ENCODE results near the gene AP5Z1. TPM values are rescaled to one million over a fixed set of nuclear protein-coding genes. Genes with fewer than 3 reads are reported as not detected.

AP5Z1 gene
- total RNA-seq, 4 donors from 2014 or later: 19.7 to 35.4 (median 25.4) TPM

- H3K4me1 ChIP-seq: no peaks in the 10 kb centered on the region
- H3K36me3 ChIP-seq: peaks cover 72 to 79% of the 10 kb centered on the region in 2 donors
- intact Hi-C loops (cut with DNase I): no loop called here
- H3K27ac ChIP-seq: no peak overlapping the region
- no peaks in the 10 kb centered on the region for H3K9me3 ChIP-seq
- DNase-seq: no peak
- H3K27me3 ChIP-seq: no peaks in the 10 kb centered on the region
- TF ChIP-seq POLR2A (IDR thresholded peaks at IDR 0.05): no peak
- no peak for TF ChIP-seq CTCF (IDR thresholded peaks at IDR 0.05)
- WGBS, 2 donors: 89 to 93% methylated on average over 3 of the region's 19 CpGs
- no peak overlapping the region for H3K4me3 ChIP-seq (replicated peaks in 1 of 3)
Observed at GRCh38 chr7:4784799-4785198, 9.4 kb downstream of the AP5Z1 start.

- Histone ChIP-seq H3K4me3 (replicated peaks in 1 of 3) (no peak overlapping the region), H3K36me3 (peaks cover 72 to 82% of the 10 kb centered on the region in 2 donors), H3K9me3 (no peaks in the 10 kb centered on the region), H3K27me3 (no peaks in the 10 kb centered on the region), H3K4me1 (no peaks in the 10 kb centered on the region), H3K27ac (no peak overlapping the region)
- DNase-seq: no peak
- intact Hi-C loops (cut with DNase I): no loop called here
- TF ChIP-seq CTCF (IDR thresholded peaks at IDR 0.05) (no peak), POLR2A (IDR thresholded peaks at IDR 0.05) (no peak)
- WGBS, 2 donors: 92 to 96% methylated on average over 13 to 16 of the region's 20 CpGs
Observed at GRCh38 chr7:4785371-4785770, 9.9 kb downstream of the AP5Z1 start.

- H3K27ac ChIP-seq: no peak overlapping the region
- H3K27me3 ChIP-seq: no peaks in the 10 kb centered on the region
- no peak overlapping the region for H3K4me3 ChIP-seq (replicated peaks in 1 of 3)
- intact Hi-C loops (cut with DNase I): no loop called here
- no peaks in the 10 kb centered on the region for H3K9me3 ChIP-seq
- WGBS, 2 donors: 96 to 100% methylated on average over 5 to 14 of the region's 17 CpGs
- no peaks in the 10 kb centered on the region for H3K4me1 ChIP-seq
- no peak for DNase-seq
- TF ChIP-seq CTCF (IDR thresholded peaks at IDR 0.05): no peak
- TF ChIP-seq POLR2A (IDR thresholded peaks at IDR 0.05): no peak
- H3K36me3 ChIP-seq: peaks cover 77 to 85% of the 10 kb centered on the region in 2 donors
Observed at GRCh38 chr7:4786015-4786414, 10.6 kb downstream of the AP5Z1 start.

DNA sequence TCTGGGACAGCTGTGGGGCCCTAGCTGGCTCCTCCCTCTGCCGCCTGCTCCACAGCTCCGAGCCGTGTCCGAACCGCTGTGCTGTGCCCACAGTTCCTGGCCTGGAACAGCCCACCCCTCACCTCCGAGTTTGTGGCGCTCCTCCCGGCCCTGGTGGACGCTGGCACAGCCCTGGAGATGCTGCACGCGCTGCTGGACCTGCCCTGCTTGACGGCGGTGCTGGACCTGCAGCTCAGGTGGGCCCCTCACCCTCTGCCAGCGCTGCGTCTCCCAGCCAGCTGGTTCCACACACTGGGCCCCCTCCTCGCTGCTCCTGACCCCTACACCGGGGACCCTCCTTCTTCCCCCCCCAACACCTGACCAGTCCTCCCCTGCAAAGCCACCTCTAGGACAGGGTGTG, 12.1 kb downstream of the AP5Z1 start:
- WGBS, 2 donors: 93 to 97% methylated on average over 10 to 17 of the region's 17 CpGs
- Histone ChIP-seq H3K27me3 (no peaks in the 10 kb centered on the region), H3K4me3 (replicated peaks in 1 of 3) (no peak overlapping the region), H3K4me1 (peaks cover under 1 to 3% of the 10 kb centered on the region in 2 donors), H3K27ac (no peak overlapping the region), H3K9me3 (no peaks in the 10 kb centered on the region), H3K36me3 (peaks cover 67 to 81% of the 10 kb centered on the region in 2 donors)
- intact Hi-C loops (cut with DNase I): no loop called here
- TF ChIP-seq CTCF (IDR thresholded peaks at IDR 0.05) (no peak), POLR2A (IDR thresholded peaks at IDR 0.05) (no peak)
- DNase-seq: no peak

DNA sequence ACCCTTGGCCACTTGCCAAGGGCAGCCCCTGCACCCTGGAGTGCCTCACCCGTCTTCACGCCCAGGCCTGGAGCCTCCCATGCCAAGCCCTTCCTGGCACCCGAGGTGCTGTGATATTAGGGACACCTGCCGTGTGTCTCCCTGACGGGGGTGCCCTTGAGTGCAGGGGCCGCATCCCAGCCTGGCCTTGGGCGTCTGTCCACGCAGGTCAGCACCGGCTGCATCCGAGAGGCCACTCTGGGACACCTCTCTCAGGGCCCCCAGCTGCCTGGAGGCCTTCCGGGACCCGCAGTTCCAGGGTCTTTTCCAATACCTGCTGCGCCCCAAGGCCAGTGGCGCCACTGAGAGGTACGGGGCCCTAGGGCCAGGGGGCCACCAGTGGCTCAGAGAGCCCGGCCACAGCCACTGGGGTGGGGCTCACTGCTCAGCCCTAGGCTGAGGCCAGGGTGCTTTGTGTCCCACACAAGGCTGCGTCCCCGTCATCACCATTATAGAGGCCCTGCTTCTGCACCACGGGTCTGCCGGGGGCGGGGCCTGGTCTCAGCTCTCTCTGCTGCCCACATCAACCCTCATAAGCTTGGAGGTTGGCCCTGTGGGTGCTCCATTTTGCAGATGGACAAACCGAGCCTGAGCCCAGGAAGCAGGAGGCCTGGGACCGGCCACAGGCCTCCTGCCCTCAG, 12.7 kb downstream of the AP5Z1 start:
- intact Hi-C loops (cut with DNase I): no loop called here
- no peaks in the 10 kb centered on the region for H3K27me3 ChIP-seq
- H3K4me3 ChIP-seq (replicated peaks in 1 of 3): no peak overlapping the region
- WGBS, 2 donors: 89 to 93% methylated on average over 12 to 13 of the region's 23 CpGs
- H3K27ac ChIP-seq: no peak overlapping the region
- TF ChIP-seq POLR2A (IDR thresholded peaks at IDR 0.05) (no peak), CTCF (IDR thresholded peaks at IDR 0.05) (no peak)
- H3K36me3 ChIP-seq: peaks cover 62 to 76% of the 10 kb centered on the region in 2 donors
- H3K9me3 ChIP-seq: no peaks in the 10 kb centered on the region
- peaks cover 4 to 6% of the 10 kb centered on the region in 2 donors for H3K4me1 ChIP-seq
- no peak for DNase-seq
